Measurements from ENCODE around the gene KDM8. TPM values are rescaled to one million over a fixed set of nuclear protein-coding genes. Genes with fewer than 3 reads are reported as not detected.

KDM8 gene
- total and polyA plus RNA-seq, 9 of the 15 experiments (the other 6 are each of a cell fraction or from before 2014, with no cell fraction given) = 0.61 to 9.1 (median 5.4) TPM

DNA sequence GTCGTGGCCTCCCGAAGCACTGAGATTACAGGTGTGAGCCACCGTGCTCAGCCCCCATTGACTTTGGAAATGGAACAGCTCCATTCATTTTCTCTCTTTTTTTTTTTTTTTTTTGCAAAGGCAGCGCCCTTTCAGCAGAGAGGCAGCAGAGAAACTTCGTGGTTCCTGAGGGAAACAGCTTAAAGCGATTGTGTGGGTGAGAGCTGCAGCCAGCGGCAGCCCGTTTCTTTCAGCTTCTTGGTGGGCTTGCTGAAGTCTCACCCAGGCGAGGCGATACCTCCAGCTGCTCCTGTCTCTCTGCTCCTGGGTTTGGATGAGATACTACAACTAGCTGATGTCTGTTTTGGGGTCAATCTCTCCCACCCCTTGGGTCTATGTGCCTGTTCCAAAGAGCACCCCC lies 7.7 kb downstream of the KDM8 start:
- H3K4me1 ChIP-seq (replicated peaks in 1 of 2; ENCODE audit: control insufficient read depth in 2 of 2, insufficient read depth in 2 of 2, low read length in 2 of 2) = peaks cover 0 to 6% of the 10 kb centered on the region in 2 experiments; a peak in 1 of 5 replicates
- H3K9me3 ChIP-seq (replicated peaks; ENCODE audit: control insufficient read depth, insufficient read depth, low read depth, low read length) = no peaks in the 10 kb centered on the region
- DNase-seq (ENCODE audit: extremely low read depth in 1 of 4, low spot score in 3 of 4) = no peak
- no peaks in the 10 kb centered on the region for H3K9me1 ChIP-seq (ENCODE audit: control insufficient read depth, insufficient read depth, low read length)
- no peak overlapping the region for H3K4me2 ChIP-seq (ENCODE audit: insufficient read depth, low read length)
- FAIRE-seq = no peak
- in situ Hi-C loops (cut with MboI) (no loop called here), intact Hi-C loops (cut with micrococcal nuclease) (no loop called here)
- peaks cover under 1% of the 10 kb centered on the region; the same call in 1 of the 3 replicates for H3K79me2 ChIP-seq (ENCODE audit: control insufficient read depth, insufficient read depth, low read length)
- no peaks in the 10 kb centered on the region for H3K27me3 ChIP-seq (ENCODE audit: control insufficient read depth in 2 of 2, insufficient read depth in 2 of 2, low read length in 2 of 2)
- 0 out of 2 replicates have a peak, but pooled peaks cover 3% of the 10 kb centered on the region for H4K20me1 ChIP-seq (replicated peaks; ENCODE audit: control insufficient read depth, insufficient read depth, low read length)
- H3K36me3 ChIP-seq (ENCODE audit: control insufficient read depth, insufficient read depth, low read length) = peaks cover 20% of the 10 kb centered on the region; the same call in 1 of the 3 replicates
- H3K4me3 ChIP-seq = no peak overlapping the region
- CTCF ChIA-PET (ENCODE audit: low intra/inter-chr PET ratio) = no interaction called here
- 84% methylated on average over 7 of the region's 10 CpGs for WGBS (ENCODE audit: insufficient coverage, low coverage, missing lambda C conversion rate)
- no peak for ATAC-seq
- POLR2A ChIA-PET = no interaction called here
- H3K27ac ChIP-seq (ENCODE audit: extremely low read depth, low read depth, low read length) = no peak overlapping the region
- TF ChIP-seq BRCA1 (IDR thresholded peaks at IDR 0.05) (no peak), BRCA1 (CRISPR knock-in tag; IDR thresholded peaks at IDR 0.05) (no peak), ZFP30 (CRISPR knock-in tag; IDR thresholded peaks at IDR 0.05; ENCODE audit: borderline replicate concordance) (no peak), KDM2B (CRISPR knock-in tag; IDR thresholded peaks at IDR 0.05) (no peak), RBM14 (IDR thresholded peaks at IDR 0.05; ENCODE audit: borderline replicate concordance, insufficient read depth, low read depth, low read length) (no peak), TAF15 (IDR thresholded peaks at IDR 0.05; ENCODE audit: low read depth, low read length) (no peak), ZNF79 (CRISPR knock-in tag; IDR thresholded peaks at IDR 0.05; ENCODE audit: low read depth) (no peak), DNMT1 (IDR thresholded peaks at IDR 0.05) (no peak), POLR2B (IDR thresholded peaks at IDR 0.05; ENCODE audit: low read depth, partially characterized antibody) (no peak), PHF20 (IDR thresholded peaks at IDR 0.05; ENCODE audit: partially characterized antibody) (no peak), ZNF445 (CRISPR knock-in tag; IDR thresholded peaks at IDR 0.05; ENCODE audit: low read depth) (no peak), NFIX (CRISPR knock-in tag; IDR thresholded peaks at IDR 0.05; ENCODE audit: low read depth) (no peak)
- TF ChIP-seq, protein P1, sequence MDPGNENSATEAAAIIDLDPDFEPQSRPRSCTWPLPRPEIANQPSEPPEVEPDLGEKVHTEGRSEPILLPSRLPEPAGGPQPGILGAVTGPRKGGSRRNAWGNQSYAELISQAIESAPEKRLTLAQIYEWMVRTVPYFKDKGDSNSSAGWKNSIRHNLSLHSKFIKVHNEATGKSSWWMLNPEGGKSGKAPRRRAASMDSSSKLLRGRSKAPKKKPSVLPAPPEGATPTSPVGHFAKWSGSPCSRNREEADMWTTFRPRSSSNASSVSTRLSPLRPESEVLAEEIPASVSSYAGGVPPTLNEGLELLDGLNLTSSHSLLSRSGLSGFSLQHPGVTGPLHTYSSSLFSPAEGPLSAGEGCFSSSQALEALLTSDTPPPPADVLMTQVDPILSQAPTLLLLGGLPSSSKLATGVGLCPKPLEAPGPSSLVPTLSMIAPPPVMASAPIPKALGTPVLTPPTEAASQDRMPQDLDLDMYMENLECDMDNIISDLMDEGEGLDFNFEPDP (CRISPR knock-in tag; IDR thresholded peaks at IDR 0.05) = no peak
- TF ChIP-seq, protein P2, sequence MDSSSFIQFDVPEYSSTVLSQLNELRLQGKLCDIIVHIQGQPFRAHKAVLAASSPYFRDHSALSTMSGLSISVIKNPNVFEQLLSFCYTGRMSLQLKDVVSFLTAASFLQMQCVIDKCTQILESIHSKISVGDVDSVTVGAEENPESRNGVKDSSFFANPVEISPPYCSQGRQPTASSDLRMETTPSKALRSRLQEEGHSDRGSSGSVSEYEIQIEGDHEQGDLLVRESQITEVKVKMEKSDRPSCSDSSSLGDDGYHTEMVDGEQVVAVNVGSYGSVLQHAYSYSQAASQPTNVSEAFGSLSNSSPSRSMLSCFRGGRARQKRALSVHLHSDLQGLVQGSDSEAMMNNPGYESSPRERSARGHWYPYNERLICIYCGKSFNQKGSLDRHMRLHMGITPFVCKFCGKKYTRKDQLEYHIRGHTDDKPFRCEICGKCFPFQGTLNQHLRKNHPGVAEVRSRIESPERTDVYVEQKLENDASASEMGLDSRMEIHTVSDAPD (CRISPR knock-in tag; IDR thresholded peaks at IDR 0.05) = no peak
- no peak overlapping the region for H2AFZ ChIP-seq (ENCODE audit: low read depth, low read length)
- no TSS peak for BruUV-seq (replicated peaks)
- H3K9ac ChIP-seq (ENCODE audit: insufficient read depth in 1 of 2, low read depth in 2 of 2, low read length in 2 of 2) = peak overlapping the region in 1 of 2 experiments; percentile 62; a peak in 1 of 4 replicates

All from K562 (cell line).